Activated CD4-positive, alpha-beta T cell treated with anti-CD3 and anti-CD28 coated beads for 1 hour (primary cell): ENCODE results near the gene BRCA1.
"Not testable (repeated sequence)": the region's sequence is repeated elsewhere in the genome, so short reads cannot be mapped to it uniquely, and the experiment has no call there.

ENCODE experiments used
- DNase-seq: peaks from one replicate; pipeline ENCODE4 v3.0.0-alpha.2; 2020

Gene BRCA1

DNA sequence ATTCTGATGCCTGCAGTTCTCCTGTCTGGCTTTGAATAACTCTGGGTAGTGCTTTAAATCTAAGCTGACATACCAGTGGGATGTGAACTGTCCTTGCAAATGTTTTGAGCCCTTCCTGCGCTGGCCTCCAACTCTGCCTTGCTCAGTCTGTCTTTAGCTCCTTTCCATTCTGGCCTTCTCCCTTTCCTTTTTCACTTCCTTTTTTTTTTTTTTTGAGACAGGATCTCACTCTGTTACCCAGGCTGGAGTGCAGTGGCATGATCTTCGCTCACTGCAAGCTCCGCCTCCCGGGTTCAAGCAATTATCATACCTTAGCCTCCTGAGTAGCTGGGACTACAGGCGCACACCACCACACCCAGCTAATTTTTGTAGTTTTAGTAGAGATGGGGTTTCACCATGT is 8.3 kb upstream of the BRCA1 start:
- not testable (repeated sequence) for DNase-seq

DNA sequence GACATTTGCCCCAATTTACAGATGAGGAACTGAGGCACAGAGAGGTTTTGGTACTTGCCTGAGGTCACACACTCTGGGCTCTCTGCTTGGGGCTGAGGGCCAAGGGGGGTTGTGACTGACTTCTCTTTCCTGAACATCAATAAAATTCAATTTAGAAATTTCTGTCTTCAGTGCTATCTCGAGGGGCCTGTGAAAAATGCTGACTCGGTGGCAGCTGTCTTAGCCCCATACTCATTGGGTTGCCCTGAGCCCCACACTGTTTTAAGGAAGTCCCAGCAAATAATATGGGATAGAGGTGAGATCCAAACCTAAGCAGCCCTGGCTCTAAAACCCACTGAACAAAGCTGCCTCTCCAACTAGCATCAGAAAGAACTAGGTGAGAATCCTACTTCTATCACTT is 7.0 kb upstream of the BRCA1 start:
- no peak for DNase-seq

DNA sequence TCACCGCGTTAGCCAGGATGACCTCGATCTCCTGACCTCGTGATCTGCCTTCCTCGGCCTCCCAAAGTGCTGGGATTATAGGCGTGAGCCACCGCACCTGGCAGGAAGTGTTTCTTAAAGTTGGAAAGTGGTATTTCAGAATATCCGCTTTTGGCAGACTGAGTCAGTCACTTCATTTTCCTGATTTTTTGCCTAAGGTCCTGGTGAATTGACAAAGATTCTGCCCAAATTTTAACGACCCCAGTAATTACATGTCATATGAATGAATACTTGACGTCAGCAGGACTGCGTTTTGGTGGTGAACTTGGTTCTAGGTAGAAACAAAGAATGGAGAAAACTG is 4.5 kb upstream of the BRCA1 start:
- DNase-seq: no peak

DNA sequence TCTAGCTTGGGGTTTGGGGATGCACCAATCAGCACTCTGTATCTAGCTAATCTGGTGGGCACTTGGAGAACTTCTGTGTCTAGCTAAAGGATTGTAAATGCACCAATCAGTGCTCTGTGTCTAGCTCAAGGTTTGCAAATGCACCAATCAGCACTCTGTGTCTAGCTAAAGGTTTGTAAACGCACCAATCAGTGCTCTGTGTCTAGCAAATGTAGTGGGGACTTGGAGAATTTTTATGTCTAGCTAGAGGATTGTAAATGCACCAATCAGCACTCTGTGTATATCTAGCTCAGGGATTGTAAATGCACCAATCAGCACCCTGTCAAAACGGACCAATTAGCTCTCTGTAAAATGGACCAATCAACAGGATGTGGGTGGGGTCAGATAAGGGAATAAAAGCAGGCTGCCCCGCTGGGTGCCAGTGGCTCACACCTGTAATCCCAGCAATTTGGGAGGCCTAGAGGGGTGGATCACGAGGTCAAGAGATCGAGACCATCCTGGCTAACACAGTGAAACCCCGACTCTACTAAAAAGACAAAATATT is 2.2 kb upstream of the BRCA1 start:
- DNase-seq: not testable (repeated sequence)

DNA sequence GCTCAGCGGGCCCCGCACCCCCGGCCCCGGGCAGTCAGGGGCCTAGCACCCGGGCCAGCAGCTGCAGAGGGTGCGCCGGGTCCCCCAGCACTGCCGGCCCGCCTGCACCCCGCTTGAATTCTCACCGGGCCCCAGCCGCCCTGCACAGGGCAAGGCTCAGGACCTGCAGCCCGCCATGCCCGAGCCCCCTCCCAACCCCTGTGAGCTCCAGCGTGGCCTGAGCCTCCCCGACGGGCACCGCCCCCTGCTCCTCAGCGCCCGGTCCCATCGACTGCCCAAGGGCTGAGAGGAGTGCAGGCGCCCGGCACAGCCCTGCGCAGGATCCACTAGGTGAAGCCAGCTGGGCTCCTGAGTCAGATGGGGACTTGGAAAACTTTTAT is 1.7 kb upstream of the BRCA1 start:
- no peak for DNase-seq

DNA sequence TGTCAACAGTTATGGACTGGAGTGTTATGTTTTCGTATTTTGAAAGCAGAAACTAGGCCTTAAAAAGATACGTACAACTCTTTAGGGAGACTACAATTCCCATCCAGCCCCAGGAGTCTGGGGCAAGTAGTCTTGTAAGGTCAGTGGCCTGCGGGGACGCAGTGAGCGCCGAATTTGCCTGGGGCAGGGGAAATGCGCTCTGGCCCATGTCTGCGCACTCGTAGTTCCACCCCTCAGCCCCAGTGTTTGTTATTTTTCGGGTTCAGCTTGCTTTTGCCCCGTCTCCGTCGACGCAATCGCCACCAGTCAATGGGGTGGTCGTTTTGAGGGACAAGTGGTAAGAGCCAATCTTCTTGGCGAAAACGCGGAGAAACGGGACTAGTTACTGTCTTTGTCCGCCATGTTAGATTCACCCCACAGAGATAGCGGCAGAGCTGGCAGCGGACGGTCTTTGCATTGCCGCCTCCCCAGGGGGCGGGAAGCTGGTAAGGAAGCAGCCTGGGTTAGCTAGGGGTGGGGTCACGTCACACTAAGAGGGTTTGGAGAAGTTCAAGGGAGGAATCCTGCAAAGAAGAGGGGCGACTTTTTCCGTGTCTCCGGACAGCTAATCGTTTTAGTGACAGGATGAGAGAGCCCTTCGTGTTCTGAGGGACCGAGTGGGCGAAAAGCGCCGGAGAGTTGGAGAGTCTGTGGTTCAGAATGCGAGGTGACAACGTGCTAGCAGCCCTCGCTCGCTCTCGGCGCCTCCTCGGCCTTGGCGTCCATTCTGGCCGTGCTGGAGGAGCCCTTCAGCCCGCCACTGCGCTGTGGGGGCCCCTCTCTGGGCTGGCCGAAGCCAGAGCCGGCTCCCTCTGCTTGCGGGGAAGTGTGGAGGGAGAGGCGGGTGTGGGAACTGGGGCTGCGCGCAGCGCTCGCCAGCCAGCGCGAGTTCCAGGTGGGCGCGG is 1.1 kb upstream of the BRCA1 start:
- DNase-seq: no peak

DNA sequence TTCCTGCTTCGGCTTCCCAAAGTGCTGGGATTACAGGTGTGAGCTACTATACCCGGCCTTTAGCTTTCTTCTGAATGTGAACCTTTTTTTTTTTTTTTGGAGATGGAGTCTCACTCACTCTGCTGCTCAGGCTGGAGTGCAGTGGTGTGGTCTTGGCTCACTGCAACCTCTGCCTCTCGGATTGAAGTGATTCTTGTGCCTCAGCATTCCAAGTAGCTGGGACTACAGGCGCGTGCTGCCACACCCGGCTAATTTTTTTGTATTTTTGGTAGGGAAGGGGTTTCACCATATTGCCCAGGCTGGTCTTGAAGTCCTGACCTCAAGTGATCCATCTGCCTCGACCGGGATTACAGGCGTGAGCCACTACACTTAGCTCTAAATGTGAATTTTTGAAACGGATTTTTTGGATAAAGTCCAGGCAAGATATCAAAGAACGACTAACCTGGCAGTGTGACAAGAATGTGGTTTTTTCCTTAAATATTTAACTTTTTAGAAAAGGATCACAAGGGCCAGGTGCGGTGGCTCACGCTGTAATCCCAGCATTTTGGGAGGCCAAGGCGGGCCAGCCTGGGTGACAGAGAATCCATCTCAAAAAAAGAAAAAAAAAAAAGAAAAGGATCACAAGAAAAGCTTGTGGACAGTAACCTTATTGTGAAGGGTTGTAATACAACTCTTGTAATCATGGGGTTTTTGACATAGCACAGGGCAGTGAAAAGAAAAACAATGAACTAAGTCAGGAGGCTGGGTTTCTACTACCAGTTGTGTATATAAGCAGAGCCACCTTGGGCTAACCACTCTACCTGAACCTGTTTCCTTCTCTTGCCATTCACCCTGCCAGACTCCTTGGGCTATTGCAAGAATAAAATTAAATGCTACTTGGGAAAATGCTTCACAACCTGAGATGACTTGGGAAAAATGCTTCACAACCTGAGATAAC is 6.2 kb downstream of the BRCA1 start:
- DNase-seq: no peak

DNA sequence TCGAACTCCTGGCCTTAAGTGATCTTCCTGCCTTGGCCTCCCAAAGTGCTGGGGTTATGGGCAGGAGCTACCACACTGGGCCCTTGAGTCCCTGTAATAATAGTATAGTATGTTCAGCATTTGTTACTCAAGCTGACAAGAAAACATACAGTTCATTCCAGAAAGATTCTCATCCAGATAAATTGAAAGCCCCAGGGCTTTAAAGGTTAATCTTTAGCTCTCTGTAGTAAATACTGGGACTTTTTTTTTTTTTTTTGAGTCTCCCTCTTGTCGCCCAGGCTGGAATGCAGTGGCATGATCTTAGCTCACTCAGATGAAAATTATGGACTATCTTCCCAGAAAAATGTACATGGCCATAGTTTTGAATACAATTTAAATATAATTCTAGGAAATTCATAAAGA is 11.0 kb downstream of the BRCA1 start:
- DNase-seq: no peak

DNA sequence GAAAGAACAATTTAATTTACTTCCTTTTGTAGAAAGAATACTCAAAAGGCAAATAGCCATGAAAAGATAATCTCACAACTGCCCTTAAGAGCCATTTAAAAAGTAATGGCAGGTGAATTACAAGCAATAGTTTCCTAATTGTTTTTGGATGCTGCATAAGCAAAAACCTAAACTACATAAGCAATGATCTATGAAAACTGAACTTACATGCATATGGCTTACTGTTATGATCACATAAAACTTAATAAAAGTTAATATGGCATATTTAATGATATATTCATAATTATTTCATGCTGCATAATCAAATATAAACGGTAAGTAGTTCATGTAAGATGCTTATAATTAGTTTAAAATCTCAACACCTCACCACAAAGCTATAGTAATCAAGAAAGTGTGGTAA is 18.6 kb downstream of the BRCA1 start:
- no peak for DNase-seq

DNA sequence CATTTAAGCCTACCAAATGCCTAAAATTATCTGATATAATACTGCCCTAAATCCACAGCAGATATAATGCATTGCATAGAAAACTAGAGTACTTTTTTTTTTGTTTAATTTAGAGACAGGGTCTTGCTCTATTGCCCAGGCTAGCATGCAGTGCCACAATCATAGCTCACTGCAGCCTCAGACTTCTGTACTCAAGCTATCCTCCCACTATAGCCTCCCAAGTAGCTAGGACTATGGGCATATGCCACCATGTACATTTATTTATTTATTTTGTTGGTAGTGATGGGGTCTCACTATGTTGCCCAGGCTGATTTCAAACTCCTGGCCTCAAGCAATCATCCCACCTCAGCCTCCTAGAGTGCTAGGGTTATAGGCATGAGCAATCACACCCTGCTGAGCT is 20.0 kb downstream of the BRCA1 start:
- no peak for DNase-seq

DNA sequence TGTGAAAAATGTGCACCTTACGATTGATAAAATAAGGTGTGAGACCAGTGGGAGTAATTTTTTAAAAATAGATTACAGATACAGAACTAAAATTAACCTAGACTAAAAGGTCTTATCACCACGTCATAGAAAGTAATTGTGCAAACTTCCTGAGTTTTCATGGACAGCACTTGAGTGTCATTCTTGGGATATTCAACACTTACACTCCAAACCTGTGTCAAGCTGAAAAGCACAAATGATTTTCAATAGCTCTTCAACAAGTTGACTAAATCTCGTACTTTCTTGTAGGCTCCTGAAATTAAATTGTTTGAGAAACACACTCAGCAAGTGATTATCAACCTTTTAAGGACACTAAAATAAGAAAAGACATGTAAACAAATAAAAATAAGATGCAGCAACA is 20.5 kb downstream of the BRCA1 start:
- DNase-seq: no peak

DNA sequence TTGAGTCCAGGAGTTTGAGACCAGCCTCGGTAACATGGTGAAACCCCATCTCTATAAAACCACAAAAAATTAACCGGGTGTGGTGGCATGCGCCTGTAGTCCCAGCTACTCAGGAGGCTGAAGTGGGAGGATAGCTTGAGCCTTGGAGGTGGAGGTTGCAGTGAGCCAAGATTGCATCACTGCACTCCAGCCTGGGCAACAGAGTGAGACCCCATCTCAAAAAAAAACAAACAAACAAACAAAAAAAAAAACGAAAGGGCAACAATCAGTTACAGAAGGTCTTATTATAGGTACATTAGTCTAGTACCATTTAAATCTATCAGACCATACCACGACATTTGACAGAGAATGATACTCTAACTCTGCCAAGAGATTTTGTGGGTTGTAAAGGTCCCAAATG is 29.8 kb downstream of the BRCA1 start:
- not testable (repeated sequence) for DNase-seq

DNA sequence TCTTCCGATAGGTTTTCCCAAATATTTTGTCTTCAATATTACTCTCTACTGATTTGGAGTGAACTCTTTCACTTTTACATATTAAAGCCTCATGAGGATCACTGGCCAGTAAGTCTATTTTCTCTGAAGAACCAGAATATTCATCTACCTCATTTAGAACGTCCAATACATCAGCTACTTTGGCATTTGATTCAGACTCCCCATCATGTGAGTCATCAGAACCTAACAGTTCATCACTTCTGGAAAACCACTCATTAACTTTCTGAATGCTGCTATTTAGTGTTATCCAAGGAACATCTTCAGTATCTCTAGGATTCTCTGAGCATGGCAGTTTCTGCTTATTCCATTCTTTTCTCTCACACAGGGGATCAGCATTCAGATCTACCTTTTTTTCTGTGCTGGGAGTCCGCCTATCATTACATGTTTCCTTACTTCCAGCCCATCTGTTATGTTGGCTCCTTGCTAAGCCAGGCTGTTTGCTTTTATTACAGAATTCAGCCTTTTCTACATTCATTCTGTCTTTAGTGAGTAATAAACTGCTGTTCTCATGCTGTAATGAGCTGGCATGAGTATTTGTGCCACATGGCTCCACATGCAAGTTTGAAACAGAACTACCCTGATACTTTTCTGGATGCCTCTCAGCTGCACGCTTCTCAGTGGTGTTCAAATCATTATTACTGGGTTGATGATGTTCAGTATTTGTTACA is 30.9 kb downstream of the BRCA1 start:
- DNase-seq: no peak

DNA sequence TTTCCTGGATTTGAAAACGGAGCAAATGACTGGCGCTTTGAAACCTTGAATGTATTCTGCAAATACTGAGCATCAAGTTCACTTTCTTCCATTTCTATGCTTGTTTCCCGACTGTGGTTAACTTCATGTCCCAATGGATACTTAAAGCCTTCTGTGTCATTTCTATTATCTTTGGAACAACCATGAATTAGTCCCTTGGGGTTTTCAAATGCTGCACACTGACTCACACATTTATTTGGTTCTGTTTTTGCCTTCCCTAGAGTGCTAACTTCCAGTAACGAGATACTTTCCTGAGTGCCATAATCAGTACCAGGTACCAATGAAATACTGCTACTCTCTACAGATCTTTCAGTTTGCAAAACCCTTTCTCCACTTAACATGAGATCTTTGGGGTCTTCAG is 32.3 kb downstream of the BRCA1 start:
- DNase-seq: no peak

DNA sequence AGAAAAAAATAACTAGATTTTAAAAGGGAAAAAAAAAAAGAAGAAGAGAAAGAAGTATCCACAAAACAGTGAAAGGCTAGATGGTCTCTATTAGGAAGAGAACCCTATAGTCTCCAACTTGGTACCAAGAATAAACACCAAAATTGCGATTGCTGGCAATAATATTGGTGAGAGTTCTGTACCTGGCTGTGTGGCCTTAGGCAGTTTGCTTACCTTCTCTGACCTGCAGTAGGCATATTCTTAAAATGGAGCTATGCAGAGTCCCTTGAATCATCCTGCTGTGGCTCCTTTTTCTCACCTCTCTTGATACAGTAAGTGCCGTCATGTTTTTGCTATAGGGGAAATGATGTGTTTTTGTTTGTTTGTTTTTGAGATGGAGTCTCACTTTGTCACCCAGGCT is 35.1 kb downstream of the BRCA1 start:
- DNase-seq: no peak

DNA sequence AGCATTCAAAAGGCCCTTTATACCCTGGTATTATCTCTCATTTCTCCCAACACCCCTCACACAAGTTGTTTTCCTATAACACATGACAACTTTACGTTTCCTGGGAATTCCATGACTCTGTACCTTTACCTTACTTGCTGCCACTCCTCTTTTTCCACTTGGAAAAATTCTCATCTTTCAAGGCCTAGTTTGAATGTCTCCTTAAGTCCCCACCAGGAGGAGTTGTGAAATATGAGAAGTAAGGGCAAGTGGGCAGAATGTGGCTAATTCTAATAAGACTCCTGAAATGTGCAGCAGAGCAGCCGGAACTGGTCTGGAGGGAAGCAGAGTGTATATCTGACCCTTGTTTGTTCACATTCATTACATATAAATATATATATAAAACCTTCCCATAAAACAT is 39.7 kb downstream of the BRCA1 start:
- no peak for DNase-seq

DNA sequence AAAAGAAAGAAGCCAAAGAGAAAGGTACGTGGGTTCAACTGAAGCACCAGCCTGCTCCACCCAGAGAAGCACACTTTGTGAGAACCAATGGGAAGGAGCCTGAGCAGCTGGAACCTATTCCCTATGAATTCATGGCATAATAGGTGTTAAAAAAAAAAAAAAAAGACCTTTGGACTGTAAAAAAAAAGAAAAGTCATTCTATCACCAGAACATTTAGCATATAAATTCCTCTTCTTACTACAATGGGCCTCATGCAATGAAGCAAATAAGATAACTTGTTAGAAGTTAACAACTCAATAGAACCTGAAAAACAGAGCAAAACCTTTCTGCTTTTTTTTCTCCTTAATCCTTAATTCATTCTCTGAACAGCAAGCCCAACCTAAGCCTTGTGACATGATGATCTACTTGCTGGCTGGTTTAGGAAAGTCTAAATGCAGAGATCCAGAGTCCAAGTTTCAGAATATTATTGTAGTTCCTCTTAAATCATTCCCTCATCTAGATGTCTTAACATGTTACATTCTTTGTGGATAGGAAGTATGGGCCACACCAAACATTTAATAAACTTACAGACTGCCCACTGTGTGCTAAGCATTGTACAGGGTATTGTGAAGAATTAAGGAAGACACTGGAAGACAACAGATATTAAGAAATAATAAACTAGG is 45.4 kb downstream of the BRCA1 start:
- no peak for DNase-seq

DNA sequence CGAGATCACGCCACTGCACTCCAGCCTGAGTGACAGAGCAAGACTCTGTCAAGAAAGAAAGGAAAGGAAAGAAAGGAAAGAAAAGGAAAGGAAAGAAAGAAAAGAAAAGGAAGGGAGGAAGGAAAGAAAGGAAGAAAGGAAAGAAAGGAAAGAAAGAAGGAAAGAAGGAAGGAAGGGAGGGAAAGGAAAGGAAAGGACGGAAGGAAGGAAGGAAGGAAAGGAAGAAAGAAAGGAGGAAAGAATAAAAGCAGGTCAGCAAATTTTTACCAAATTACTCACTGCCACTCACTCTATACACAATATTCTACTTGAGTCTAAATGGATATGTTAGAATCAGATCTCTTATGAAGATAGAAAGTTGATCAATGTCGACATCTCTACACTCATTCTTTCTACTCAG is 50.3 kb downstream of the BRCA1 start:
- no peak for DNase-seq

DNA sequence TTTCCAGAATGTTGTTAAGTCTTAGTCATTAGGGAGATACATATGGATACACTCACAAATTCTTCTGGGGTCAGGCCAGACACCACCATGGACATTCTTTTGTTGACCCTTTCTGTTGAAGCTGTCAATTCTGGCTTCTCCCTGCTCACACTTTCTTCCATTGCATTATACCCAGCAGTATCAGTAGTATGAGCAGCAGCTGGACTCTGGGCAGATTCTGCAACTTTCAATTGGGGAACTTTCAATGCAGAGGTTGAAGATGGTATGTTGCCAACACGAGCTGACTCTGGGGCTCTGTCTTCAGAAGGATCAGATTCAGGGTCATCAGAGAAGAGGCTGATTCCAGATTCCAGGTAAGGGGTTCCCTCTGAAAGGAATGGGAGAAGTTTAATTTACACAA is 54.3 kb downstream of the BRCA1 start:
- no peak for DNase-seq

DNA sequence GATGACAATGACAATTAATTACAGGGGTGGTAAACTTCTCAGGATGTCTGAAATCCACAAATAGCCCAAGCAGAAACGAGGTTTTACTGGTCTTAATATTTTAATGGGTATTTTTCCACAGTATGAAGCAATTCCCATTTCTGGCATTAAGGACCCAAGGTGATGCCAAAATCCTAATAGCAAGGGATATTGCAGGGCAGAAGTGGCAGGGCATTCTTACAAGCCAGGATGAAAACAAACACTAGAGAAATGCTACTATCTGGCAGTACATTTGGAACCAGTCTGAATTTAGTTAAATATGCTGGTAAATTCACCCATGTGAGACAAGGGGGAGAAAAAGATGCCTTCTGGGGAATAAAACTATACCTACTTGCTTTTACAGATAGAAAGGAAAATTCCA is 54.9 kb downstream of the BRCA1 start:
- no peak for DNase-seq

DNA sequence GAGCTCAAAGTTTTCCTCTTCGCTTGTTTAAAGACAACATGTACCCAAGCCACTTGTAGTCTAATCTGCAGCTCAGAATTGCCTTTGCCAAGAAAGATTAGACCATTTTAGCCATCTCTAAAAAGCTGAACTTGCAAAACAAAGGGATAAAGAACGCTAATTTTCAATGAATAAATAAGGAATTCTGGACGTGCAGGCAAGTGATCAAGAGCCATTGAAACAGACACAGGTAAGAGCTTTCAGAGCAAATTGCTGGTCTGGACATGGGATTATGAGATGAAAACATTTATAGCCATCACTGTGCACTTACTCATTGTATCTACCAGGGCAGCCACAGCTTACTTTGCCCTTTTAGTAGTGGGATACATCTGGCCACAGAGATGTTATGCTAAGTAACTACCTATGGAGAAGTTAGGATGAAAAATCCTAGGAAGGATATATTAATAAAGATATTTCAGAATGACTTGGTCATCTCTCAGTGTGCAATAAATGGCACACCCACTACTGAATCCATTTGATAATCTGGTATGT is 55.7 kb downstream of the BRCA1 start:
- no peak for DNase-seq
